Renal cortical epithelial cell (primary cell): ENCODE results near the gene SAMD9. TPM values are rescaled to one million over a fixed set of nuclear protein-coding genes. Genes with fewer than 3 reads are reported as not detected.

Source experiments
- total RNA-seq: library from RNA; depleted of rRNA; stranded (reverse); fragments of >200 nt; gene quantifications from 2 replicates; pipeline ENCODE4 v1.2.3, GENCODE V29; 2014

SAMD9 gene
- total RNA-seq, 1 donor from 2014 or later: 22.3 TPM

Other genes with a start within 250 kb of the SAMD9 start
- 15.6 and 17.7 TPM in 2 replicates for gene SAMD9L, start 30.4 kb upstream of the SAMD9 start, total RNA-seq
- 0.10 TPM in 1 of 2 replicates, not detected in the other for gene HEPACAM2, start 108.5 kb upstream of the SAMD9 start, total RNA-seq
- gene VPS50, start 114.4 kb upstream of the SAMD9 start, total RNA-seq: 49.3 and 56.6 TPM in 2 replicates